HG02852 (cell line): ENCODE data around the gene IGLL5.

Experiments
- ATAC-seq: cut with Tn5 transposase; IDR thresholded peaks from one replicate; pipeline ENCODE4 v1.9.1; 2021; ENCODE audit warnings: mild to moderate bottlenecking, moderate library complexity; ENCODE audit not compliant: unreplicated experiment

Gene IGLL5

DNA sequence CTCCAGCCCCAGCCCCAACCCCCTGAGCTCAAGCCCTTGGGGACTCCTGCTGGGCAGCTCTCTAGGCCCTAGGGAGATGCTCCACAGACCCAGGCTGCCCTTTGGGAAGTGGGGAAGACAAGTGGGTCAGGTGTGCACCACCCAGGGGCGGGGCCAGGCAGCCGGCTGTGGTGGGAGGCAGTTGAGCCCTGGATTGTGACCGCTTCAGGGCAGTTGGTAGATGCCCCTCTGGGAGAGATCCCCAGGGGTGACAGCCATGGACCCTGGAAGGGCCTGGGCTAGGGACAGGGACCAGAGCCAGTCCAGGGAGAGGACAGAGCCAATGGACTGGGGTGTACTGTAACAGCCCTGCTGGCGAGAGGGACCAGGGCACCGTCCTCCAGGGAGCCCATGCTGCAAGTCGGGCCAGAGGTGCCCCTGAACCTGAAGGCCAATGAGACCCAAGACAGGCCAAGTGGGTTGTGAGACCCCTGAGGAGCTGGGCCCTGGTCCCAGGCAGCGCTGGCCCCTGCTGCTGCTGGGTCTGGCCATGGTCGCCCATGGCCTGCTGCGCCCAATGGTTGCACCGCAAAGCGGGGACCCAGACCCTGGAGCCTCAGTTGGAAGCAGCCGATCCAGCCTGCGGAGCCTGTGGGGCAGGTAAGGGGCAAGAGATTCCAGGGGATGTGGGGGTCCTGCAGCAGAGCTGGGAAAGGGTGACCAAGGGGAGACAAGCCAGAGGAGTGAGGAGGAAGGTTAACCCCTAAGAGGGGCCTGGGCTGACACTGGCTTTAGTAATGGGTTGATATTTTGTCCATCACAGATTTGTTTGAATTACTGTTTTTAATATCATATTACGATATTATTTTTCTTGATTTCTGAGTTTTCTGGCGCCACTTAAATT is at the start of gene IGLL5:
Gene IGLL5 (plus strand): TSS at position 196 of the 883 bp plus-strand sequence. CDS start 238 bp downstream, at position 434.
- ATAC-seq: no peak

DNA sequence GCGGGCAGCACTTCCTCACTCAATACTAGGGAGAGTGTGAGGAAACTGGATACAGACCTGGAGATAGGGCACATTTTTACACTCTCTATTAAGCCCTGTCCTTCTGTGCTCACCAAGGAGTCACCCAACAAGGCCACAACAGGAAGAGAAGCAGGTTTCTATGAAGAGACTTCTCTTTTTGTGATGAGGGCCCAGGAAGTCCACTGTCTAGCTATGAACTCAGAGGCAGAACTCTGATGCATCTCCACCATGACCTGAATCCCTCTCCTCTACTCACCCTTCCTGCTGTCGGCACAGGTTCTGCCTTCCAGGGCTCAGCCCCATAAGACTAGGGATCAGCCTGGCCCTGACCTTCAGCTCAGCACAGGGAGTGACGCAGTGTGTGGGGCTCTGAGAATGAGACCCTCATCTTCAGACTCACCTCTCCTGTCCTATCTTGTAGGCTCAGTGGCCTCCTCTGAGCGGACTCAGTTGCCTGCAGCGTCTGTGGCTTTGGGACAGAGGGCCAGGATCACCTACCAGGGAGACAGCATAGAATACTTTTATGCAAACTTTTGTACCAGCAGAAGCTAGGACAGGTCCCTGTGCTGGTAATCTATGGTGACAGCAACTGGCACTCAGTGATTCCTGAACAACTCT is 49.3 kb upstream of the IGLL5 start:
- no peak for ATAC-seq

DNA sequence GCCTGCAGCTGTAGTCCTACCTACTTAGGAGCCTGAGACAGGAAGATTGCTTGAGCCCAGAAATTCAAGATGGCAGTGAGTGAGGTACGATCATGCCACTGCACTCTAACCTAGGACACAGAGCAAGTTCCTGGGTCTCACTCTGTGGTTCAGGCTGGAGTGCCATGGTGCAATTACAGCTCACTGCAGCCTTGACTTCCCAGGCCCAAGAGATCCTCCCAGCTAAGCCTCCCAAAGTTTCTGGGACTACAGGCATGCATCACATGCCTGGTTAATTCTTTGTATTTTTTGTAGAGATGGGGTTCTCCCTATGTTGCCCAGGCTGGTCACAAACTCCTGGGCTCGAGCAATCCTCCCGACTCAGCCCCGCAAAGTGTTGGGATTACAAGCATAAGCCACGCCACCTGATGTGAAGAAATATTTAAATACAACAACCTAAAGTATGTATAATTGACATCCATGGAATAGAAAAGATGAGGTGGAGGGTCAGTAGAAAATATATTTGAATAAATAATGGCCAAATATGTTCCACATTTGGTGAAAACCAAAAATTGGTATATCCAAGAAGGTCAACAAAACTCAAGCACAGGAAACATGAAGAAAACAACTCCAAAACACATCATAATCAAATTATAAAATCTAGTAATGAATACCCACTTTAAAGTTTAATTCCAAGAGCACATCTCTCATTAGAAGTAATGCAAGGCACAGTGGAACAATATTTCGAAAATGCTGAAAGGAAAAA is 47.9 kb upstream of the IGLL5 start:
- ATAC-seq: no peak

DNA sequence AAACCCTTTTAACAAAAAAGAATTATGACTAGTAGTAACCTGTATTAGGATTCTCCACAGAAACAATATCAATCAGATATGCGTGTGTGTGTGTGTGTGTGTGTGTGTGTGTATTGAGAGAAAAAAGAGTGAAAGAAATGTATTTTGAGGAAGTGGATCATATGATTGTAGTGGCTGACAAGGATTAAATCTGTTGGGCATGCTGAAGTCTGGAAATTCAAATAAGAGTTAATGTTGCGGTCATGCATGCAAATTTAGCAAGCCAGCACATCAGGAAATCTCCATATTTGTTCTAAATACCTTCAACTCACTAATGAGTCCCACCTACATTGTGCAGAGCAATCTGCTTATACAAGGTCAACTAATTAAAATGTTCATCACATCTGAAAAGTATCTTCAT is 46.8 kb upstream of the IGLL5 start:
- no peak for ATAC-seq

DNA sequence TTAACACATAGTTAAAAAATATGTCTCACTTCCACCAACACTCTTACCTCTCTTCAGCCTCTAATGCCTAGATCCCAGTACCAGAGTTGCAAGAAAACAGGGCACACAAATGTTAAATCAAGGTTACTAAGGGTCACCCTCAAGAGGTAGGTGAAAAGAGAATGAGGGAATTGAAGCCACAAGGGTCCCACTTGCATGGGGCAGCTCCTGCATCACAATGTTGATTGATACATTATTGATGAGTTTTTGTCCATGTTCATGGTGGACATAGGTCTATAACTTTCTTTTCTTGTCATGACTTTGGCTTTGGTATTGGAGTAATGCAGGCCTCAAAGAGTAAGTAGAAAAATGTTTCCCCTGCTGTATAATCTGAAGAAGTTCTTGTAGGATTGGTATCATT is 46.0 kb upstream of the IGLL5 start:
- ATAC-seq: no peak

DNA sequence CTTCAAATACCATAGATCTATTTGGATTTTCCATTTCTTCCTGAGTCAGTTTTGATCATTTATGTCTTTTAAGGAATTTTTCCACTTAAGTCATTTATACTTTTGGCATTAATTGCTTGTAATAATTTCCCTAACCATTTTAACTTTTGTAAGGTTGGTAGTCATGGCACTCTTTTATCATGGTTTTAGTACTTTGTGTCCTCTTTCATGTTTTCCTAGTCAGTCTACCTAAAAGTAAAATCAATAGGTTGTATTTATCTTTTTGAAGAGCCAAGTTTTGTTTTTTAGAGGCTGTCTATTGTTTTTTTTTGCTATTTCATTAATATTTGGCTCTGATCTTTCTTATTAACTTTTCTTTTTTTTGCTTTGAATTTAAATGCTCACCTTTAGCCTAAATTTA is 45.5 kb upstream of the IGLL5 start:
- ATAC-seq: no peak

DNA sequence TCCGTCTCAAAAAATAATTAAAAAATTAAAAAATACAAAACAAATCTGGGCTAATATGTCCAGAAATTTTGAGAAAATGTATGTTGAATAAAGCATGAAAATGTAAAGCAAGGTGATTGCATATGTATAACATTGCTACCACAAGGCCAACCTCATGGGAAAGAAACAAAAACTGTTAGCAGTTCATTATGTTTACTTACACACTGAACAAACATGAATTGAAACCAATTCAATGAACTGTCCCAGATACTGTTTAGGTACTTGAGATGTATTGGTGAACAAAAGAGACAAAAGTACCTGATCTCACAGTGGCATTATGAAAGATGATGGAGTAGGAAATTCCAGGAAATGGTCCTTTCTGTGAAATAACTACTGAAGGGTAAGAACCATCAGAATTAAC is 43.8 kb upstream of the IGLL5 start:
- ATAC-seq: no peak

DNA sequence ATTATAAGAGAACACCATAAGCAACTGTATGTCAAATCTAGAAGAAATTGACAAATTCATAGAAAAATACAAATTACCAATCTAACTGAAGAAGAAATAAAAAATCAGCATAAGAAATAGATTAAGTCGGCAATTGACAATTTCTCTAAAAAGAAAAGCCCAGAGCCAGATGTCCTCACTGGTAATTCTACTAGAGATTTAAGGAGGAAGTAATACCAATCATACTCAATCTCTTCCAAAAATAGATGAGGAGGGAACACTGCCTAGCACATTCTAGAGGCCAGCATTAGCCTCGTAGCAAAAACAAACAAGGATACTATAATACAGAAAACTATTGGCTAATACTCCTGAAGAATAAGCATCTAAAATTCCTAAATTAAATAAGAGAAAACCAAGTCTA is 40.4 kb upstream of the IGLL5 start:
- ATAC-seq: no peak

DNA sequence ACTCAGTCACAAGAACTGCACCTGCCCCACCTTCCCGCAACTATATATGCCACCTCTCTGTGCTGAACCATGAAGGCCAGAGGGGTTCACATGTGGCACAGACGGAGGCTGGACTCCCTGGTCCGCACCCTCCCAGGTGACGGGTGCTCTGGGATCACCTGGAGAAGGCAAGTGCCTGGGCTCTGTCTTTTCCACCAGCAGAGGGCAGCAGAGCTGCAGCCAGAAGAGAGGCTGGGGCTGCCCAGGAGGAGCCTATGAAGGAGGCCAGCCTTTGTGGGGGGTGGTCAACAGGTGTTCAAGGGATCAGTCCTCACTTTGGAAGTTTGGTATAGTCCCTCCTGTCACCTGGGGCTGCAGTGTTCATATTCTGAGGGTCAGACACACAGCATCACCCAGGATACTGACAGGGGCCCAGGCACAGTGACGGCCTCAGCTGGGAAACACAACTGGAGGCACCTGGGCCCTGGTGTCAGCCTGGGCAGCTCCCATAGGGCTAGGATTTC is 39.2 kb upstream of the IGLL5 start:
- no peak for ATAC-seq

DNA sequence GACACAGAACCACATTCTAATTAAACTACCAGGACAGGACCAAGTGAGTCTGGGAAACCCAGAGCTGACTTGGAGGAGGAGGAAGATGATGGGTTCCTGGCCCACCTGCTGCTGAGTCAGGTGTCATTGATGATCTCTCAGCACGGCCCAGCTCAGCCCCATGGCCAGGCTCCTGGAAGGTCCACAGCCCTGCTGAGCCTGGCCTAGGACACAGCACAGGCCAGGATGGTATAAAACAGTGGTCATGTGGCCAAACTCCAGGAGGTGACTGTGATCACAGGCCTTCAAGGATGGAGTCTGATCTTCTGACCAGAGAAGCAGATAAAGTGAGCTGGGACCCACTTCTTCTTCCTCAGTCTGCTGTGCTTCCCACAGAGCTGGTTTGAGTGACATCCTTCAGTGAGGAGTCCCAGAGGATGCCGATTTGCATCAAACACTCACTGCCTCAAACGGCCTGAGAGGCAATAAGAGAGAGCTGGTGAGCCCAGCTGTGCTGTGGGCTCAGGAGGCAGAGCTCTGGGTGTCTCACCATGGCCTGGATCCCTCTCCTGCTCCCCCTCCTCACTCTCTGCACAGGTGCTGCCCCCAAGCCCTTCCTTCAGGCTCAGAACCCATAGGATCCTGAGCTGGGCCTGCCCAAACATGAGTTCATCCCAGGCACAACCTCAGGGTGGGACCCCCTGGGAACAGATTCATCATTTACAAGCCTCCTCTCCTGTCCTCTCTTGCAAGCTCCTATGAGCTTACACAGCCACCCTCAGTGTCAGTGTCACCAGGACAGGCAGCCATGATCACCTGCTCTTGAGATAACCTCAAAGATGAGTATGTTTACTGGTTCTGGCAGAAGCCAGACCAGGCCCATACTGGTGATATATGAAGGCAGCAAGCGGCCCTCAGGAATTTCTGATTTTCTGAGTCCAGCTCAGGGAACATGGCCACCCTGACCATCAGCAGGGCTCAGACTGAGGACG is 37.7 kb upstream of the IGLL5 start:
- ATAC-seq: no peak

DNA sequence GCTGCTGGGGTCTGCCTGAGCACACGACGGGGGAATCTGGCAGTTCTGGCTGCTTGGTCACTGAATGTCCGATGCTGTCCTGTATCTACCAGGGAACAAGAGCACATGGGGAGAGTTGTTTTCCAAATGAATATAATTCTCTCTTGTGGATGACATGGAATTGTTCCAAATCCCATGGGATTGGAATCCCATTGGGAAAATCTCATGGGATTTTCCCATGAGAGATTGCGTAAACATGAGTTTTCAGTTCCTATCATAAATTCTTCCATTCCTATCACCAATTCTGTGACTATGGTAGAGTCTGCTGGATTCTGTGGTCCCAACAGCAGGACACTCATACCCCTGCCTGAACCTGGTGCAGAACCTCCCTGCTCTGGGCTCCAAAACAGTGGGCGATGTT is 35.6 kb upstream of the IGLL5 start:
- ATAC-seq: no peak

DNA sequence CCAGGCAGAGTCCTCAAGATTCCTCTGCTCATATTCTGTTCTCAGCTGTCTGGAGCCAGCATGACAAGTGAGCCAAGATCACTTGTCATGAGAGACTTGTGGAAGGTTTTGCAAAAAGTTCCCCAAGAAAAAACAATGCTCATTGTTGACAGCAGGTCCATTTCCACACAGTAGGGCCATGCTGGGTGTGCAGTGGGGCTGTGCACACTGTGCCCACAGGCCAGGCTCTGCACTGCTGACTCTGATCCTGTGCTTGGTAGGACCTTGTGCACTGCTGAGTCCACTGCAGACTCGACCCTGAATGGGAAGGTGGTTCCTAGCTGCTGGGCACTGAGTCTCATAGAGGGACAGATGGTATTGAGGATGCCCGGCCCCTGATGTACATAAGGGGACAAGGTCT is 33.9 kb upstream of the IGLL5 start:
- ATAC-seq: no peak

DNA sequence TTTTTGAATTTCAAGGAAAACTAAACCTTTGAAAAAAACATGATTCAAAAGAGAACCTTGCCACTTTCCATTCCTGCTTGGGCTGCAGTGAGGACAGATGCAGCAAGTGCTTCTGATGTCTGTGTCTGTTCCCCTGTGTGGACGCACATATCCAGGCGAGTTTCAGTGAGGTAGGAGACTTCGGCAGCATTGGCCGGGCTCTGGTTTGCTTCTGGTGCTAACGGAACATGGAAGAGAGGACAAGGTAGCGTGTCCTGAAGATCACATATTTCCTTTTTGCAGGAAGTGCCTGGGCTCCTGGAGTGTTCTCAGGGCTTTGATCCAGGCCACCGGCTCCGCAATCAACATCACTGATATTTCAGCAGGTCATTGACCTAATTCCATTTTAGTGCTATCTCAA is 33.1 kb upstream of the IGLL5 start:
- no peak for ATAC-seq

DNA sequence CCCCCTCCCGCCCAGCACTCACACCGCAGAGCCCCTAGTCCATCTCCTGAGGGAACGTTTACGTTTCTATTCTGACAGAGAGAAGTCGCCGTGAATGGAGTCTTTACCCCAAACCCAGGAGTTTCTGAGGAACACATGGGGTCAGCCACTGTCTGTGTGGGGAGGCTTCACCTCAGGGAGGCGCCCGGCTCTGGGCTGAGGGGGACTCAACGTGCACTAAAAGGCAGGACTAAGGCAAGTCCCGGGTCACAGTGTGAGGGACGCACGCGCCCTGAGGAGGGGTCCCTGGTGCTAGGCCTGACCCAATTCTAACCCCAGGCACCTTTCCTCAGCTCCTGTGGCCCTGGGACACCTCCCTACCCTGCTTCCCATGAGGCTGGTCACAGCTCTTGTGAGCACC is 32.5 kb upstream of the IGLL5 start:
- no peak for ATAC-seq

DNA sequence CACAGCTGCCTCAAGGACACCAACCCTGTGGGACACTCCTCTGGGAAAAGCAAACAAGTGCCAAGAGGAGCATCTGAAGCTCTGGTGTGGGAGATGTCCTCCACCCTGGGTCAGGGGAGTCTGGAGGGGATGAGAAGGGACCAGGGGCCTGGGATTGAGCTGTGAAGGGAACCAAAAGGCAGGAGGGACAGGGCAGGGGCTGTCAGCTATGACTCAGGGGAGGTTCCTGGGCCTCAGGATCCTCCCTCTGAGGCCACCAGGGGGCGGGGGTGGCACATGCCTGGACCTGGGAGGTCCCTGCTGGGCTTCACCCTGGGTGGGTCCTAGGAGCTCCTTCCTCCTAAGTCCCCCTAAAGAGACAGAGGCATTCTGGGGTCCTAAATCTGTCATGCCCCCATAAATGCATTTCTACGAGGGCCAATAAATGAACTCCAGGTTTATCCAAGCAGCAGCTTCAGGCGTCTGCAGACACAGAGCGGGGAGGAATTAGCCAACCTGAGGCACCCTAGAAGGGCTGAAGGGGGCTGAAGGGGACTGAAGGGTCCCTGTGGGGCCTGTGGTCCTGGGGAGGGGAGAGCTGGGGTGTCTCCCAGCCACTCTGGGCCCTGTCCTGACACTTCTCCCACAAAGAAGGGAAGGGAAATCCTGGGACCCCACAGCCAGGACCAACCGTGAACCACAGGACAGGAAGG is 31.9 kb upstream of the IGLL5 start:
- no peak for ATAC-seq

DNA sequence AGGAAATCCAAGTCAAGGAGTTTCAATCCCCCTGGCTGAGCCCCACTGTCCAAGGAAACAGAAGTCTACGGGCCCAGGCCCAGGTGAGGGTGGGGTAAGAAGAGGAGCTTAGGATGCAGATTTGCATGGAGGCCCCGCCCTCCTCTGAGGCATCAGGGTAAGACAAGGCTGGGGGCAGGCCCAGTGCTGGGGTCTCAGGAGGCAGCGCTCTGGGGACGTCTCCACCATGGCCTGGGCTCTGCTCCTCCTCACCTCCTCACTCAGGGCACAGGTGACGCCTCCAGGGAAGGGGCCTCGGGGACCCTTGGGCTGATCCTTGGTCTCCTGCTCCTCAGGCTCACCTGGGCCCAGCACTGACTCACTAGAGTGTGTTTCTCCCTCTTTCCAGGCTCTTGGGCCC is 31.3 kb upstream of the IGLL5 start:
- no peak for ATAC-seq

DNA sequence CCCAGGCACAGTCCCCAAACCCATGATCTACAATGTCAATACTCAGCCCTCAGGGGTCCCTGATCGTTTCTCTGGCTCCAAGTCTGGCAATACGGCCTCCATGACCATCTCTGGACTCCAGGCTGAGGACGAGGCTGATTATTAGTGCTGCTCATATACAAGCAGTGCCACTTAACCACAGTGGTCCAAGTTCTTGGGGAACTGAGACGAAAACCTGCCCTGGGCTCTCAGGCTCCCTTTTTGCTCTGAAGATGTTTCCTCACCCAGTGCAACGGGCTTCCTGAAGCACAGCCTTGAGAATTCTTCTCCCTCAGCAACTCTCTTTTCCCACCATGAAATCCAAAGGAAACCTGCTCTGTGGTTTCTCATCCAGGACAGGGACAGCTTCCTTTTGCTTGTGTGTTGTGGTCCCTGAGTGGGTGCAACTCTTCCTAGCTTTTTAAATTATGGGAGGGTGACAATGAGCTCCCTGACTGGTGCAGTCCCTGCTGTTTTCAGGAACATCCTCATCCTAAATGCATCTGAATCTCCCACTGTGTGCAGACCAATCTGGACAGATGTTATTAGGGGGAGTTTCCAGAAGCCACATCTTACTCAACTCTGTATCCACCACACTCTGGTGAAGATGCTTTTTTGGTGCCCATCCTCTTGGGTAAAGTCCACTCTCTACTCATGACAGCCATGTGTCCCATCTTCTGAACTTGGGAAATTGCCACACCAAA is 30.6 kb upstream of the IGLL5 start:
- ATAC-seq: no peak

DNA sequence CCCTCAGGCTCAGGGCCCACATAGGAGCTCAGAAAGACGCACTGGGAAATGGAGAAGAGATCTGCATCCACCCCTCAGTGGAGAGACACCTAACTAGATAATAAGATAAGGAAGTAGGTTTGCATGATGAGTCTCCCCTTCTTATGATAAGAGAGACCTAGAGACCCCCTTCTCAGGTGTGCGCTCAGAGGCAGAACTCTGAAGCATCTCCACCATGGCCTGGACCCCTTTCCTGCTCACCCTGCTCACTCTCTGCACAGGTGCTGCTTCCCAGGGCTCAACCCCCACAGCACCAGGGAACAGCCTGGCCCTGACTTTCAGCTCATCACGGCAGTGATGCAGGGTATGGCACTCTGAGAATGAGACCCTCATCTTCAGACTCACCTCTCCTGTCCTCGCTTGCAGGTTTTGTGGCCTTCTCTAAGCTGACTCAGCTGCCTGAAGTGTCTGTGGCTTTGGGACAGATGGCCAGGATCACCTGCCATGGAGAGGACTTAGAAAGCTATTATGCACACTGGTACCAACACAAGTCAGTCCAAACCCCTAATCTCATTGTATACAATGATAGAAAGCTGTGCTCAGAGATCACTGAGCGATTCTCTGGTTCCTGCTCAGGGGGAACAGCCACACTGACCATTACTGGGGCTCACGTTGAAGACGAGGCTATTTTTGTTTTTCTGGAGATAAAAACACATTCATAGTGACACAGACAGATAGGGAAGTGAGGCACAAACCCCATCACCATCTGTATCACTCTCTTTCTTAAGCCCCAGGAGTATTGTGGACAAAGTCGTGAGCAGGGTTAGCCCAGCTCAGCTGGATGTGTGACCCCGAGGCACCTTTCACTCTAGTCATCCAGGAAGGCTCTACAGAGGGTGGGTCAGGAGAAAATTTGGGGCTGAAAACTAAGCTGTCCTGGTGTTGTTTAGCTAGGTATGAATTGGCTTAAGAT is 29.7 kb upstream of the IGLL5 start:
- ATAC-seq: no peak
